ENCODE results near the gene ZNF423.

GRCh38 chr16:49589544-49590031 is 266.3 kb downstream of the ZNF423 start:
- TF ChIP-seq CTCF (IDR thresholded peaks at IDR 0.05) (no peak), MEF2A (IDR thresholded peaks at IDR 0.05; ENCODE audit: borderline replicate concordance, low read depth) (no peak), FOXM1 (IDR thresholded peaks at IDR 0.05; ENCODE audit: low read depth) (no peak), RFX5 (IDR thresholded peaks at IDR 0.05; ENCODE audit: low read length) (no peak), USF1 (IDR thresholded peaks at IDR 0.05; ENCODE audit: borderline replicate concordance, low read depth) (no peak), MAX (IDR thresholded peaks at IDR 0.05; ENCODE audit: low read depth) (no peak), USF2 (IDR thresholded peaks at IDR 0.05; ENCODE audit: borderline replicate concordance, low read depth, low read length) (no peak), IRF3 (IDR thresholded peaks at IDR 0.05; ENCODE audit: low read depth, low read length) (no peak)
